Activated CD4-positive, alpha-beta T cell treated with anti-CD3 and anti-CD28 coated beads for 36 hours (primary cell): Measurements from ENCODE around the gene CLCN2. TPM values are rescaled to one million over a fixed set of nuclear protein-coding genes. Genes with fewer than 3 reads are reported as not detected.
A peak's percentile ranks its signal among the peaks of the same experiment; 100 is the strongest.

Experiments used
- ATAC-seq: fragments of 200-7000 bp; cut with Tn5 transposase; one replicate; pipeline ENCODE4 v1.10.0; 2021; ENCODE audit warnings: mild to moderate bottlenecking, moderate library complexity
- CTCF ChIA-PET: fragments of 350-600 bp; sonication (Branson Sonifier 250); formaldehyde crosslinking; loops from one replicate; lab custom pipeline; 2021; ENCODE audit warnings: antibody characterized with exemption; lab: Charles Lee
- POLR2A ChIA-PET: fragments of 350-600 bp; sonication (Branson Sonifier 250); formaldehyde crosslinking; loops from one replicate; lab custom pipeline; 2021; ENCODE audit warnings: antibody characterized with exemption, inconsistent platforms; lab: Charles Lee
- DNase-seq: peaks from one replicate; pipeline ENCODE4 v3.0.0-alpha.2; 2020
- H3K27ac Mint-ChIP-seq: one replicate; pipeline ENCODE4 v1.8.0; 2021; ENCODE audit warnings: mixed read lengths
- H3K27me3 Mint-ChIP-seq: one replicate; pipeline ENCODE4 v1.8.0; 2021; ENCODE audit warnings: mixed read lengths
- H3K36me3 Mint-ChIP-seq: one replicate; pipeline ENCODE4 v1.8.0; 2021; ENCODE audit warnings: low read depth, mixed read lengths
- H3K4me1 Mint-ChIP-seq: one replicate; pipeline ENCODE4 v1.8.0; 2021; ENCODE audit warnings: mixed read lengths
- H3K4me3 Mint-ChIP-seq: one replicate; pipeline ENCODE4 v1.8.0; 2021; ENCODE audit warnings: mild to moderate bottlenecking, moderate library complexity, mixed read lengths
- H3K9me3 Mint-ChIP-seq: one replicate; pipeline ENCODE4 v1.8.0; 2021; ENCODE audit warnings: low read depth, mixed read lengths
- intact Hi-C, 2 experiments: fragments of 100-400 bp; cut with DNase I in 1 of 2; cut with micrococcal nuclease in 1 of 2; formaldehyde crosslinking; loops; one replicate each; pipeline versions ENCODE4 v1.14.2 to v1.15.1; 2022 to 2024; cut with DNase I, micrococcal nuclease
- total RNA-seq, 2 experiments: library from RNA; stranded (reverse); gene quantifications; one replicate each; pipeline ENCODE4 v1.2.3, GENCODE V29; 2021

CLCN2 gene
- total RNA-seq, 2 experiments from 2014 or later, result 4.6 to 4.7 TPM

DNA sequence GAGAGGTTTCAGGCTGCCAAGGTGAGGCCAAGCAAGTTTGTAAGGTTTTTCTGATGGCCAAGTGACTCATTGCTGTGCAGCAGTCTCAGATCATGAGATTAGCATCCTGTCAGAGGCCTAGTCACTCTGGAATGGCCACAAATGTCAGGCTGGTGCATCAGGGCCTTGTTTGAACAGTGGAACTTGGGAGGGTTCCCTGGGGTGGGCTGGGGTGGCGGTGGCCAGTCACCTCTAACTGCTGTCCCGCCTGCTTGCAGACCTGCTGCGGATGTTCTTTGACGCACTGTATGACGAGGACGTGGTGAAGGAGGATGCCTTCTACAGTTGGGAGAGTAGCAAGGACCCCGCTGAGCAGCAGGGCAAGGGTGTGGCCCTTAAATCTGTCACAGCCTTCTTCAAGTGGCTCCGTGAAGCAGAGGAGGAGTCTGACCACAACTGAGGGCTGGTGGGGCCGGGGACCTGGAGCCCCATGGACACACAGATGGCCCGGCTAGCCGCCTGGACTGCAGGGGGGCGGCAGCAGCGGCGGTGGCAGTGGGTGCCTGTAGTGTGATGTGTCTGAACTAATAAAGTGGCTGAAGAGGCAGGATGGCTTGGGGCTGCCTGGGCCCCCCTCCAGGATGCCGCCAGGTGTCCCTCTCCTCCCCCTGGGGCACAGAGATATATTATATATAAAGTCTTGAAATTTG lies 26.8 kb downstream of the CLCN2 start:
- H3K9me3 Mint-ChIP-seq, result no peaks in the 10 kb centered on the region
- ATAC-seq (peak; percentile 74), DNase-seq (peak; percentile 71)
- peaks cover 65% of the 10 kb centered on the region for H3K4me1 Mint-ChIP-seq
- H3K36me3 Mint-ChIP-seq, result peaks cover 51% of the 10 kb centered on the region
- ChIA-PET CTCF (interaction anchor here (1.3 kb wide), 1 partner anchor 179 kb away, joined by 3 read pairs; no protein-coding TSS in a partner anchor), POLR2A (interaction anchor here (0.7 kb wide), 1 partner anchor 29 kb away, joined by 4 read pairs; no protein-coding TSS in a partner anchor)
- H3K27ac Mint-ChIP-seq, result peak overlapping the region; percentile 90
- no peaks in the 10 kb centered on the region for H3K27me3 Mint-ChIP-seq
- intact Hi-C loops, result loop anchor here (1.0 to 10.0 kb wide), 7 partner anchors 18 to 1600 kb away; partner anchors contain the start of genes AP2M1 (in 1 of the 2), EIF4G1 (in 1 of the 2), PSMD2 (in 1 of the 2) and TRA2B (in 1 of the 2)
- no peak overlapping the region for H3K4me3 Mint-ChIP-seq

- CTCF ChIA-PET, result interaction anchor here (0.7 kb wide), 1 partner anchor 15 kb away, joined by 3 read pairs; no protein-coding TSS in a partner anchor
Measured at GRCh38 chr3:184333700-184334099, 27.7 kb downstream of the CLCN2 start.

GRCh38 chr3:184333190-184333589 lies 28.2 kb downstream of the CLCN2 start:
- ChIA-PET POLR2A (no interaction called here), CTCF (interaction anchor here (0.7 kb wide), 1 partner anchor 14 kb away, joined by 3 read pairs; no protein-coding TSS in a partner anchor)
- peaks cover 66% of the 10 kb centered on the region for H3K36me3 Mint-ChIP-seq
- no peaks in the 10 kb centered on the region for H3K9me3 Mint-ChIP-seq
- no peak for ATAC-seq
- intact Hi-C loops, result loop anchor here in 1 of 2 experiments (10.0 kb wide), 1 partner anchor 1602 kb away; the partner anchor contains the start of gene TRA2B
- H3K27me3 Mint-ChIP-seq, result no peaks in the 10 kb centered on the region
- H3K4me1 Mint-ChIP-seq, result peaks cover 68% of the 10 kb centered on the region
- H3K4me3 Mint-ChIP-seq, result no peak overlapping the region
- H3K27ac Mint-ChIP-seq, result peak overlapping the region; percentile 90
- DNase-seq, result no peak

More at GRCh38 chr3:184333700-184334099, 27.7 kb downstream of the CLCN2 start:
- Mint-ChIP-seq H3K4me3 (no peak overlapping the region), H3K27ac (peak overlapping the region; percentile 90), H3K36me3 (peaks cover 61% of the 10 kb centered on the region), H3K27me3 (no peaks in the 10 kb centered on the region), H3K4me1 (peaks cover 67% of the 10 kb centered on the region), H3K9me3 (no peaks in the 10 kb centered on the region)
- intact Hi-C loops, result loop anchor here (1.0 to 10.0 kb wide), 3 partner anchors 17 to 1601 kb away; partner anchors contain the start of gene TRA2B (in 1 of the 2)
- DNase-seq (no peak), ATAC-seq (no peak)
- POLR2A ChIA-PET, result no interaction called here

GRCh38 chr3:184332370-184333090 lies 28.9 kb downstream of the CLCN2 start:
- Mint-ChIP-seq H3K4me3 (no peak overlapping the region), H3K4me1 (peaks cover 61% of the 10 kb centered on the region), H3K27ac (peak overlapping the region; percentile 90), H3K9me3 (no peaks in the 10 kb centered on the region), H3K36me3 (peaks cover 72% of the 10 kb centered on the region), H3K27me3 (no peaks in the 10 kb centered on the region)
- no peak for ATAC-seq
- CTCF ChIA-PET, result no interaction called here
- POLR2A ChIA-PET, result no interaction called here
- DNase-seq, result no peak
- intact Hi-C loops, result loop anchor here in 1 of 2 experiments (10.0 kb wide), 1 partner anchor 1602 kb away; the partner anchor contains the start of gene TRA2B

GRCh38 chr3:184328516-184328915 lies 32.9 kb downstream of the CLCN2 start:
- DNase-seq (no peak), ATAC-seq (no peak)
- H3K27ac Mint-ChIP-seq, result peak overlapping the region; percentile 53
- H3K4me1 Mint-ChIP-seq, result peaks cover 53% of the 10 kb centered on the region
- H3K27me3 Mint-ChIP-seq, result no peaks in the 10 kb centered on the region
- intact Hi-C loops, result no loop called here
- H3K36me3 Mint-ChIP-seq, result peaks cover 93% of the 10 kb centered on the region
- CTCF ChIA-PET, result interaction anchor here (0.9 kb wide), 1 partner anchor 12 kb away, joined by 3 read pairs; no protein-coding TSS in a partner anchor
- no peak overlapping the region for H3K4me3 Mint-ChIP-seq
- H3K9me3 Mint-ChIP-seq, result no peaks in the 10 kb centered on the region
- POLR2A ChIA-PET, result no interaction called here

GRCh38 chr3:184327171-184327570 lies 34.2 kb downstream of the CLCN2 start:
- Mint-ChIP-seq H3K36me3 (peaks cover 93% of the 10 kb centered on the region), H3K9me3 (no peaks in the 10 kb centered on the region), H3K4me3 (no peak overlapping the region), H3K27ac (no peak overlapping the region), H3K4me1 (peaks cover 44% of the 10 kb centered on the region), H3K27me3 (no peaks in the 10 kb centered on the region)
- ATAC-seq (no peak), DNase-seq (no peak)
- CTCF ChIA-PET, result interaction anchor here (1.2 to 1.4 kb wide), 2 partner anchors 8 to 24 kb away, joined by 3 read pairs; no protein-coding TSS in a partner anchor
- POLR2A ChIA-PET, result interaction anchor here (0.5 kb wide), 1 partner anchor 735 kb away, joined by 7 read pairs; no protein-coding TSS in a partner anchor
- intact Hi-C loops, result no loop called here

DNA sequence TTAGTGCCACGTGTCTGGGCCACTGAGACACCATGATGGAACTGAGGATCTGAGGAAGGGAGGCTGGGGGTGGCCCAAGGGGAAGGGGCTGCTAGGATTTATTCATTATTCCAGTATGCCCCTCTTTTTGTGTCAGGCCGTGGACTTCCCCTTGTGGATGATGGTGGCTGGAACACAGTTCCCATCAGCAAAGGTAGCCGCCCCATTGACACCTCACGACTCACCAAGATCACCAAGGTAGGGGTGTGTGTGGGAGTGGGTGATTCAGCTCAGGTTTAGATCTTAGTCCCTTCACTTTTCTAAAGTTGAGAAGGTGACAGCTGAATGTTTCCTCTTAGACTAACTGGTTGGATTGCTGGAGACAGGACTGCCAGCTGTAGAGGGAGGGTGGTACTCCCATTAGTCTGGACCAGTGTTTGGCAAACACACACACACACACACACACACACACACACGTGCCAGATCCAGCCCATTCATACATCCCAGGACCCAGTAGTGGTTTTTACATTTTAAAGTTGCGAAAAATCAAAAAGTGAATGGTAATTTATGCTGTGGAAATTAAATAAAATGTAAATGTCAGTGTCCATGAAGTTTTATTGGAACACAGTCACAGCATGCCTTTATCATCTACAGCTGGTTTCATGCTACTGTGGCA lies 35.6 kb downstream of the CLCN2 start:
- Mint-ChIP-seq H3K36me3 (peaks cover 93% of the 10 kb centered on the region), H3K9me3 (no peaks in the 10 kb centered on the region), H3K27ac (peak overlapping the region; percentile 67), H3K4me3 (no peak overlapping the region), H3K4me1 (peaks cover 38% of the 10 kb centered on the region), H3K27me3 (no peaks in the 10 kb centered on the region)
- ChIA-PET CTCF (interaction anchor here (0.7 to 1.4 kb wide), 7 partner anchors 10 to 144 kb away, joined by 3 to 4 read pairs (median 3); no protein-coding TSS in a partner anchor), POLR2A (interaction anchor here (0.6 to 2.5 kb wide), 8 partner anchors 10 to 166 kb away, joined by 3 to 10 read pairs (median 4); no protein-coding TSS in a partner anchor)
- ATAC-seq (peak; percentile 94), DNase-seq (peak; percentile 70)
- intact Hi-C loops, result no loop called here

DNA sequence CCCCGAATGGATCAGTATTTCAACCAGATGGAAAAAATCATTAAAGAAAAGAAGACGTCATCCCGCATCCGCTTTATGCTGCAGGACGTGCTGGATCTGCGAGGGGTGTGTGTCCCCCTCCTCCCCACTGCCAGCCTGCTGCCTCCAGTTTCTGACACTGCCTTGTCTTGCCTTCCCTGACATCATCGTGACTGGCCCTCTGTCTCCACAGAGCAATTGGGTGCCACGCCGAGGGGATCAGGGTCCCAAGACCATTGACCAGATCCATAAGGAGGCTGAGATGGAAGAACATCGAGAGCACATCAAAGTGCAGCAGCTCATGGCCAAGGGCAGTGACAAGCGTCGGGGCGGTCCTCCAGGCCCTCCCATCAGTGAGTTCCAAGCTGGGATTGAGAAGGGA lies 36.1 kb downstream of the CLCN2 start:
- Mint-ChIP-seq H3K4me3 (no peak overlapping the region), H3K36me3 (peaks cover 94% of the 10 kb centered on the region), H3K27me3 (no peaks in the 10 kb centered on the region), H3K27ac (peak overlapping the region; percentile 65), H3K9me3 (no peaks in the 10 kb centered on the region), H3K4me1 (peaks cover 42% of the 10 kb centered on the region)
- CTCF ChIA-PET, result interaction anchor here (1.0 to 1.4 kb wide), 3 partner anchors 13 to 28 kb away, joined by 3 to 4 read pairs (median 4); no protein-coding TSS in a partner anchor
- intact Hi-C loops, result no loop called here
- DNase-seq (no peak), ATAC-seq (no peak)
- POLR2A ChIA-PET, result interaction anchor here (0.7 to 2.5 kb wide), 5 partner anchors 9 to 82 kb away, joined by 3 to 10 read pairs (median 3); no protein-coding TSS in a partner anchor

DNA sequence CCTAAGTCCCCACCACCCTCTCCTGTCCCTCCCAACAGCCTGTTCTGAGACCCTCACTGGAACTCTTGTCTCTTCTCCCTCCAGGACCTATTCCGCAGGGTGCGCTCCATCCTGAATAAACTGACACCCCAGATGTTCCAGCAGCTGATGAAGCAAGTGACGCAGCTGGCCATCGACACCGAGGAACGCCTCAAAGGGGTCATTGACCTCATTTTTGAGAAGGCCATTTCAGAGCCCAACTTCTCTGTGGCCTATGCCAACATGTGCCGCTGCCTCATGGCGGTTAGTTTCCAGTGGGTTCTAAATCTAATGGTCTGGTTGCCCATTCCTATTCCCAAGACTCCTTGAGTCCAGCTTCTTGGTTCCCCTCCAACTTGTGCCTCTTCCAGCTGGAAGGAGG lies 37.7 kb downstream of the CLCN2 start:
- ChIA-PET CTCF (interaction anchor here (0.7 to 1.0 kb wide), 2 partner anchors 30 to 222 kb away, joined by 3 read pairs; no protein-coding TSS in a partner anchor), POLR2A (interaction anchor here (2.5 kb wide), 1 partner anchor 8 kb away, joined by 10 read pairs; no protein-coding TSS in a partner anchor)
- ATAC-seq, result no peak
- H3K9me3 Mint-ChIP-seq, result no peaks in the 10 kb centered on the region
- DNase-seq, result no peak
- intact Hi-C loops, result no loop called here
- H3K27ac Mint-ChIP-seq, result peak overlapping the region; percentile 31
- no peaks in the 10 kb centered on the region for H3K27me3 Mint-ChIP-seq
- peaks cover 45% of the 10 kb centered on the region for H3K4me1 Mint-ChIP-seq
- H3K36me3 Mint-ChIP-seq, result peaks cover 87% of the 10 kb centered on the region
- H3K4me3 Mint-ChIP-seq, result no peak overlapping the region

GRCh38 chr3:184322731-184323487 lies 38.5 kb downstream of the CLCN2 start:
- Mint-ChIP-seq H3K27ac (peak overlapping the region; percentile 43), H3K4me3 (no peak overlapping the region), H3K27me3 (no peaks in the 10 kb centered on the region), H3K9me3 (no peaks in the 10 kb centered on the region), H3K36me3 (peaks cover 82% of the 10 kb centered on the region), H3K4me1 (peaks cover 45% of the 10 kb centered on the region)
- ChIA-PET POLR2A (no interaction called here), CTCF (no interaction called here)
- intact Hi-C loops, result no loop called here
- no peak for ATAC-seq
- no peak for DNase-seq
